ENCODE measurements around the gene SUPT20HL1.

SUPT20HL1 gene

GRCh38 chrX:24396931-24397279 is 36.5 kb downstream of the SUPT20HL1 start:
- no peak for DNase-seq (ENCODE audit: low spot score)

- no peak for DNase-seq (ENCODE audit: low spot score)
Measured at GRCh38 chrX:24398766-24399165, 38.3 kb downstream of the SUPT20HL1 start.

GRCh38 chrX:24399550-24399949 is 39.1 kb downstream of the SUPT20HL1 start:
- no peak for DNase-seq (ENCODE audit: low spot score)

GRCh38 chrX:24405959-24406358 is 45.5 kb downstream of the SUPT20HL1 start:
- no peak for DNase-seq (ENCODE audit: low spot score)
